CD4-positive, alpha-beta T cell (primary cell): ENCODE measurements around the gene PTPRN2. TPM values are rescaled to one million over a fixed set of nuclear protein-coding genes. Genes with fewer than 3 reads are reported as not detected.
"Not testable (repeated sequence)": the region's sequence is repeated elsewhere in the genome, so short reads cannot be mapped to it uniquely, and the experiment has no call there.

Source experiments
- ATAC-seq: fragments of 200-7000 bp; cut with Tn5 transposase; one replicate; pipeline ENCODE4 v1.10.0; 2022; ENCODE audit warnings: mild to moderate bottlenecking; ENCODE audit not compliant: poor library complexity
- CTCF ChIA-PET: fragments of 350-600 bp; sonication (Branson Sonifier 250); formaldehyde crosslinking; loops from one replicate; lab custom pipeline; 2021; ENCODE audit warnings: antibody characterized with exemption, inconsistent platforms; lab: Charles Lee
- POLR2A ChIA-PET: fragments of 350-600 bp; sonication (Branson Sonifier 250); formaldehyde crosslinking; loops from one replicate; lab custom pipeline; 2021; ENCODE audit warnings: antibody characterized with exemption, inconsistent platforms; lab: Charles Lee
- DNase-seq, 14 experiments: peaks; one replicate each; pipeline ENCODE4 v3.0.0-alpha.2; 2013 to 2020; ENCODE audit warnings: mixed read lengths in 2 of 14
- H3K27ac ChIP-seq, 2 donors: one replicate each; pipeline versions ENCODE4 v1.5.1 to v1.7.0; 2013; ENCODE audit warnings: low read length in 2 of 2, low read depth in 1 of 2, mild to moderate bottlenecking in 1 of 2
- H3K27me3 ChIP-seq, 2 experiments: 1 replicate in 1 of 2; 2 replicates in 1 of 2; pipeline versions ENCODE4 v1.6.1 to v1.7.0; 2013; ENCODE audit warnings: low read length in 2 of 2, control low read depth in 1 of 2, mild to moderate bottlenecking in 1 of 2, moderate library complexity in 1 of 2; ENCODE audit not compliant: insufficient read depth in 2 of 2, control insufficient read depth in 1 of 2
- H3K36me3 ChIP-seq: one replicate; pipeline ENCODE4 v1.6.1; 2013; ENCODE audit warnings: low read length, control low read depth; ENCODE audit not compliant: insufficient read depth
- H3K4me1 ChIP-seq: one replicate; pipeline ENCODE4 v1.6.1; 2013; ENCODE audit warnings: low read length, control low read depth; ENCODE audit not compliant: insufficient read depth
- H3K4me3 ChIP-seq: one replicate; pipeline ENCODE4 v1.5.1; 2013; ENCODE audit warnings: mild to moderate bottlenecking, low read length, moderate library complexity
- H3K9me3 ChIP-seq, 2 experiments: 1 replicate in 1 of 2; 2 replicates in 1 of 2; pipeline versions ENCODE4 v1.6.1 to v1.7.0; 2013; ENCODE audit warnings: low read length in 2 of 2, mild to moderate bottlenecking in 2 of 2, control low read depth in 1 of 2, moderate library complexity in 1 of 2; ENCODE audit not compliant: control insufficient read depth in 1 of 2, insufficient read depth in 1 of 2
- H3K27ac Mint-ChIP-seq: one replicate; pipeline ENCODE4 v1.8.0; 2020; ENCODE audit warnings: mixed read lengths
- H3K27me3 Mint-ChIP-seq: one replicate; pipeline ENCODE4 v1.8.0; 2021; ENCODE audit warnings: mixed read lengths
- H3K36me3 Mint-ChIP-seq: one replicate; pipeline ENCODE4 v1.8.0; 2021; ENCODE audit warnings: low read depth, mixed read lengths
- H3K4me1 Mint-ChIP-seq: one replicate; pipeline ENCODE4 v1.8.0; 2021; ENCODE audit warnings: low read depth, mixed read lengths
- H3K4me3 Mint-ChIP-seq: one replicate; pipeline ENCODE4 v1.8.0; 2020; ENCODE audit warnings: mild to moderate bottlenecking, mixed read lengths
- H3K9me3 Mint-ChIP-seq: one replicate; pipeline ENCODE4 v1.8.0; 2020; ENCODE audit warnings: mixed read lengths
- CTCF ChIP-seq: fragments of 200-600 bp; IDR thresholded peaks from one replicate; pipeline ENCODE4 v1.8.0; 2022; ENCODE audit warnings: antibody characterized with exemption, mild to moderate bottlenecking
- intact Hi-C, 2 experiments: fragments of 100-400 bp; cut with DNase I in 1 of 2; cut with micrococcal nuclease in 1 of 2; formaldehyde crosslinking; loops; one replicate each; pipeline versions ENCODE4 v1.15.1 to v1.9.0; 2023 to 2025; cut with DNase I, micrococcal nuclease
- microRNA-seq: library from miRNA; unstranded; fragments of <30 nt; microRNA quantifications from one replicate; pipeline ENCODE4 v1.2.0, GENCODE V29; 2021; ENCODE audit warnings: borderline microRNAs expressed, borderline replicate concordance
- total RNA-seq, 174 experiments: library from RNA in 2 of 174; stranded (reverse) in 2 of 174; gene quantifications; one replicate each; pipeline ENCODE4 v1.2.3 and lab custom pipeline; 2021 to 2026

Gene PTPRN2
- total RNA-seq, 2 experiments from 2014 or later = 0.34 to 0.44 TPM

DNA sequence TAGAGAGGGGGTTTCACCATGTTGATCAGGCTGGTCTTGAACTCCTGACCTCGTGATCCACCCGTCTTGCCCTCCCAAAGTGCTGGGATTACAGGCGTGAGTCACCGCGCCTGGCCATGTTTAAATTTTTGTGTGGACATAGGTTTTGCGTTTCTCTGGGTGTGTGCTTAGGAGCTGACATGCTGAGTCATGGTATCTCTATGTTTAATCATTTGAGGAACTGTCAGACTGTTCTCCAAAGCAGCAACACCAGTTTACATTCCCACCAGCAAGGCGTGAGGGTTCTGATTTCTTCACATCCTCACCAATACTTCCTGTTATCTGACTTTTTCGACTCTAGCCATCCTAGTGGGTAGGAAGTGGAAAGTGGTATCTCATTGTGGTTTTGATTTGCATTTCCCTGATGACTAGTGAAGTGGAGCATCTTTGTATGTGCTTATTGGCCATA lies 1097.1 kb downstream of the PTPRN2 start:
- peak; percentile 93 for ATAC-seq
- no peaks in the 10 kb centered on the region for H3K27me3 ChIP-seq
- no peak overlapping the region for H3K27ac ChIP-seq
- DNase-seq = peak in 9 of 14 experiments; percentile 27 to 89 (median 38)
- intact Hi-C loops = loop anchor here (1.0 to 10.0 kb wide), 5 partner anchors 13 to 134 kb away; no protein-coding TSS in a partner anchor
- Mint-ChIP-seq H3K27me3 (no peaks in the 10 kb centered on the region), H3K4me3 (peak overlapping the region; percentile 17), H3K27ac (peak overlapping the region; percentile 68), H3K4me1 (peaks cover 39% of the 10 kb centered on the region), H3K9me3 (peaks cover 3% of the 10 kb centered on the region), H3K36me3 (no peaks in the 10 kb centered on the region)
- H3K4me1 ChIP-seq = peaks cover 26% of the 10 kb centered on the region
- TF ChIP-seq CTCF = no peak
- no peak overlapping the region for H3K4me3 ChIP-seq
- ChIA-PET CTCF (interaction anchor here (1.0 kb wide), 1 partner anchor 15 kb away, joined by 3 read pairs; no protein-coding TSS in a partner anchor), POLR2A (interaction anchor here (0.8 to 2.9 kb wide), 4 partner anchors 12 to 58 kb away, joined by 3 to 22 read pairs (median 6); no protein-coding TSS in a partner anchor)
- peaks cover 0 to 6% of the 10 kb centered on the region in 2 experiments for H3K9me3 ChIP-seq
- no peaks in the 10 kb centered on the region for H3K36me3 ChIP-seq

DNA sequence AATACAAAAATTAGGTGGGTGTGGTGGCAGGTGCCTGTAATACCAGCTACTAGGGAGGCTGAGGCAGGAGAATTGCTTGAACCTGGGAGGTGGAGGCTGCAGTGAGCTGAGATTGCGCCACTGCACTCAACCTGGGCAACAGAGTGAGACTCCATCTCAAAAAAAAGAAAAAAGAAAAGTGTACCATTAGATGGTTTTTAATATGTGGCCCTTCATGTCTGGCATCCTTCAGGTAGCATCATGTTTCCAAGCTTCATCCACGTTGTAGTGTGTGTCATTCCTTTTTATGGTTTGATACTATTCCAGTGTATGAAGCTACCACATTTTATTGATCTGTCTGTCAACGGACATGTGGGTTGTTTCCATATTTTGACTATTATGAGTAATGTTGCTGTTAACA lies 1097.8 kb downstream of the PTPRN2 start:
- not testable (repeated sequence) for H3K4me3 Mint-ChIP-seq

More for the DNA sequence above, 1097.8 kb downstream of the PTPRN2 start:
- not testable (repeated sequence) for H3K27me3 ChIP-seq, H3K36me3 ChIP-seq, H3K4me3 ChIP-seq, H3K27ac Mint-ChIP-seq, H3K9me3 ChIP-seq, DNase-seq, H3K9me3 Mint-ChIP-seq, H3K36me3 Mint-ChIP-seq, H3K27me3 Mint-ChIP-seq, H3K27ac ChIP-seq, ATAC-seq
- ChIA-PET POLR2A (interaction anchor here (0.8 to 2.9 kb wide), 5 partner anchors 12 to 58 kb away, joined by 3 to 22 read pairs (median 4); no protein-coding TSS in a partner anchor), CTCF (interaction anchor here (1.0 kb wide), 1 partner anchor 16 kb away, joined by 3 read pairs; no protein-coding TSS in a partner anchor)
- H3K4me1 Mint-ChIP-seq = peaks cover 44% of the 10 kb centered on the region
- intact Hi-C loops = loop anchor here (1.0 to 10.0 kb wide), 6 partner anchors 13 to 135 kb away; no protein-coding TSS in a partner anchor
- H3K4me1 ChIP-seq = peaks cover 31% of the 10 kb centered on the region

Small RNA genes lying within 50 kb of the gene (microRNA-seq; reads per million reads assigned to microRNA genes)
- gene MIR153-2 (0.81 reads per million), gene MIR5707 (not detected), gene MIR595 (not detected)

Other genes with a start within 250 kb of the PTPRN2 start
- gene NCAPG2, start 117.0 kb upstream of the PTPRN2 start, total RNA-seq = 10 to 100 TPM in 1 of 2 experiments, 1 to 10 TPM in 1; 9.9 to 11.8 TPM
- 100 to 1,000 TPM; 106 to 112 TPM for gene ESYT2, start 241.7 kb upstream of the PTPRN2 start, total RNA-seq